Testis (tissue), 2 donors: Measurements from ENCODE around the gene EXTL2.

ENCODE experiments used
- CTCF ChIP-seq, 3 experiments: fragments of 450-650 bp in 2 of 3; fragments of 200-600 bp in 1 of 3; sonication (generic) in 1 of 3; IDR thresholded peaks; one replicate each; pipeline ENCODE4 v1.5.1; 2016 to 2019; ENCODE audit warnings: antibody characterized with exemption in 3 of 3, mild to moderate bottlenecking in 2 of 3, moderate library complexity in 1 of 3
- POLR2A ChIP-seq: fragments of 450-650 bp; IDR thresholded peaks from one replicate; pipeline ENCODE4 v1.6.1; 2017; ENCODE audit warnings: antibody characterized with exemption, mild to moderate bottlenecking, moderate library complexity

- TF ChIP-seq CTCF (IDR thresholded peaks at IDR 0.05) (no peak), POLR2A (no peak)
Observed at GRCh38 chr1:100909018-100909417, 14.4 kb upstream of the EXTL2 start.
